ENCODE data around the gene BDP1.
"Not testable (repeated sequence)": the region's sequence is repeated elsewhere in the genome, so short reads cannot be mapped to it uniquely, and the experiment has no call there.

GRCh38 chr5:71415626-71416025 is 39.8 kb upstream of the BDP1 start:
- TF ChIP-seq CTCF (IDR thresholded peaks at IDR 0.05 in 8 of 11, conservative IDR thresholded peaks at IDR 0.05 in 3 of 11); POLR2AphosphoS5 (IDR thresholded peaks at IDR 0.05); POLR2A (IDR thresholded peaks at IDR 0.05): not testable (repeated sequence)
